HG02943 (cell line): ENCODE results near the gene THAP5.

Experiments
- ATAC-seq: cut with Tn5 transposase; IDR thresholded peaks from one replicate; pipeline ENCODE4 v1.9.1; 2021; ENCODE audit warnings: mild to moderate bottlenecking, low read depth, moderate library complexity; ENCODE audit not compliant: unreplicated experiment

THAP5 gene

GRCh38 chr7:108535744-108536143 lies 33.8 kb downstream of the THAP5 start:
- ATAC-seq, result no peak

DNA sequence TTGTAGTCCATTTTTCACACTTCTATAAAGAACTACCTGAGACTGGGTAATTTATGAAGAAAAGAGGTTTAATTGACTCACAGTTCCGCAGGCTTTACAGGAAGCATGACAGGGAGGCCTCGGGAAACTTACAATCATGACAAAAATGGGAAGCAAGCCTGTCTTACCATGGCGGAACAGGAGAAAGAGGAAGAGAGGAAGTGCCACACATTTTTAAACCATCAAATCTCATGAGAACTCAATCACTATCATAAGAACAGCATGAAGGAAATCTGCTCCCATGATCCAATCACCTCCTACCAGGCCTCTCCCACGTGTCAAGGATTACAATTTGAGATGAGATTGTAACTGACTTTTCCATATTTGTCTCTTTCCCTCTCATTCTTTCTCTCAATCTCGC lies 34.2 kb downstream of the THAP5 start:
- no peak for ATAC-seq

DNA sequence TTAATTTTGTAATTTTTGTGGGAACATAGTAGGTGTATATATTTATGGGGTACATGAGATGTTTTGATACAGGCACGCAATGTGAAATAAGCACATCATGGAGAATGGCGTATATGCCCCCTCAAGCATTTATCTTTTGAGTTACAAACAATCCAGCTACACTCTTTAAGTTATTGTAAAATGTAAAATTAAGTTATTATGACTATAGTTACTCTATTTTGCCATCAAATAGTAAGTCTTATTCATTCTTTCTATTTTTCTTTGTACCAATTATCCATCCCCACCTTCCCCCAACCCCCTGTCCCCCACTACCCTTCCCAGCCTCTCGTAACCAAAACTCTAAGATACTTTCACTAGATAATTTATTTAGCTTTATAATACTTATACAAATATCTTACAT lies 35.8 kb downstream of the THAP5 start:
- no peak for ATAC-seq

GRCh38 chr7:108529341-108529740 lies 40.2 kb downstream of the THAP5 start:
- no peak for ATAC-seq

- no peak for ATAC-seq
Observed at GRCh38 chr7:108528183-108528712, 41.3 kb downstream of the THAP5 start.

- ATAC-seq, result no peak
Observed at GRCh38 chr7:108526768-108527017, 42.8 kb downstream of the THAP5 start.

DNA sequence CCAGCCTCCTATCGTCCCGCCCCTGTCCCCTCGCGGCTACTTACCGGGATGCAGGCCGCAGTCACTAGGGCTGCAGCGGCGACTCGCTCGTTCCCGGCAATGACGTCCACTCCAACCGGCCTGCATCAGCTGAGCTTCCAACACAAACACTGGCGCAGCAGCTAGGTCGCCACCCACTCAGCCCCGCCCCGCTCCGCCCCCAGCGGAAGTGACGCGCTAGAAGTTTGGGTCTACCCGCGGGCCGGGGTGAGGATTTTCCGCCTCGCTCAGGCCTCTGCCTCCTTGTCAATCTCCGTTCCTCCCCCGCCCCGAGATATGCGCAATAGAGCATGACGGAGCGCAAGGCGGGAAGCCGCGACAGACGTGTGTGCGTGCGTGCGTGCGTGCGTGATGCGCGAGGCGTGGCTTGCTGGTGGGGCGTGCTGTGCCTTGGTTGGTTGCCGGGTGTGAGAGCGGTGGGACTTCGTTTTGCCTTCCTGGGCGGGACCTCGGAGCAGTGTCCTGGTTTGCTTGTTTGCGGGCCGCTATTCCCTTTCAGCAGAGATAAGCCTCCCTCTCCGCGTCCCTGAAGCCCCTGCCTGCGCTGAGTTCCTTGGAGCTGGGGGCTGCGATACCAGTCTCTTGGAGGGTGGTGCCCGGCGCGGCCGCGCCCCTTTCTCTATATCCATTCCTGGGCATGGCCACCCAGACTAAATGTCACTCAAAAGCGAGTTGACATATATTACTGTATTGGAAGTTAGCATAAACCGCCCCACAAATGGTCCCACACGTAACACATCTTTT lies 43.3 kb downstream of the THAP5 start, which contains the start of gene PNPLA8:
PNPLA8 (minus strand) TSS at position 151 of the 783 bp plus-strand sequence. CDS start 10,644 bp downstream, outside the sequence.
- ATAC-seq, result peak; percentile 95

GRCh38 chr7:108525327-108525984 lies 44.0 kb downstream of the THAP5 start:
- peak; percentile 43 for ATAC-seq

DNA sequence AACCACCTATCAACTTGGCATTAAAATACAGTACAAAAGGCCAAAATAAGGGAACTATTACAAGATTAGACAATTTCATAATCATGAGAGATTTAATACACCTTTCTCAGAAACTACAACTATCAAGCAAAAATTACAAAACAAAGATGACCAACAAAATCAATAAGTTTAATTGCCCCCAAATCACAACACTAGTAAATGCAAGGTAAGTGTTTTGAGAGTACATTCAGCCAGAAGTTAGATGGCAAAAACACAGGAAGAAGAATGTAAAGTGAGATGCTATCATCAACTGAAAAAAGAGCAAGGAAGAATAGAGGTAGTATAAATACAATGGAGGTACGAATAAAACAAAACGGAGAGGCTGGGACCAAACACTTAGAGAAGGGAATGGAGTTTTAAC lies 46.7 kb downstream of the THAP5 start:
- no peak for ATAC-seq

- ATAC-seq, result no peak
Observed at GRCh38 chr7:108517951-108518350, 51.6 kb downstream of the THAP5 start.

DNA sequence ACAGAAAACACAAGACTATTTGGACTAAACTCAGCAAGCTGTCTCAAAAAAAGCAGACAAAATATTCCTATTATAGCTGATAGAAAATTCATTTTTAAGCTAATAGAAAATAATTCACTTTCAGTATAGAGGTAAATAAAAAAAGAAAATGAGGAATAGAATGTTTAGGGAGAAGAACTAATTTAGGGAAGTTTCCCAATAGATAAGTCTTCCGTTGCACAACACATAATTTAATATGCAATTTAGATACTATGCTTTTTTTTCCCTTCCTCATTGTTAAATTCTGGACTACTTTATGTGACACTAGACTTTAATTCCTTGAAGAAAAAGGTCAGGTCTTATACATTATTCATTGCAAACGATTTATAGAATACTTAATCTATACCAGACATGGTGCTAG lies 53.9 kb downstream of the THAP5 start:
- no peak for ATAC-seq

- no peak for ATAC-seq
Observed at GRCh38 chr7:108515013-108515412, 54.5 kb downstream of the THAP5 start.
